ENCODE data around the gene NCDN.
A peak's percentile ranks its signal among the peaks of the same experiment; 100 is the strongest.

NCDN gene

DNA sequence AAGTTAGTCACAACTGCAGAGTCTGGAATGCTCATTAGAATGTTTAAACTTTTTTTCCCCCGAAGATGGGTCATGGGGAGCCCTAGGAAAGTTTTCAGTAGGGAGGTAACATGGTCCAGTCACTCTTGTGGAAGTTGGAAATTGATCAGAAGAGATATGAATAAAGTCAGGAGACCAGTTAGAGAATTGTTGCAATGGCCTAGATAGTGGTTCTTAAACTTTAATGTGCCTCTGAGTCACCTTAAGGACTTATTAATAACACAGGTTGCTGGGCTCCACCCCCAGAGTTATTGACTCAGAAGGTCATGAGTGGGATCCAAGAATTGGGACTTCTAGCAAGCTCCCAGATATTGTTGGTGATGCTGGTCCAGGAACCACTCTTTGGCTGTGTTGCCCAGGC is 12.3 kb downstream of the NCDN start:
- Histone ChIP-seq H3K79me1 (ENCODE audit: low read length) (no peaks in the 10 kb centered on the region), H2AK5ac (ENCODE audit: low read length) (no peak overlapping the region), H2BK15ac (replicated peaks; ENCODE audit: low read depth) (no peak overlapping the region), H2BK5ac (ENCODE audit: low read length) (no peak overlapping the region), H3K27me3 (ENCODE audit: insufficient read depth, low read length, poor library complexity) (peaks cover 35% of the 10 kb centered on the region), H3K4me1 (ENCODE audit: control insufficient read depth, low read depth, low read length) (peaks cover 2% of the 10 kb centered on the region), H3K9ac (ENCODE audit: low read length) (no peak overlapping the region), H3K4me3 (ENCODE audit: low read length) (no peak overlapping the region), H3K56ac (ENCODE audit: low read length) (no peak overlapping the region), H4K8ac (ENCODE audit: low read depth, low read length) (no peak overlapping the region), H3K36me3 (ENCODE audit: control insufficient read depth, insufficient read depth, low read length) (no peaks in the 10 kb centered on the region), H3K79me2 (ENCODE audit: control insufficient read depth, insufficient read depth, low read length) (no peaks in the 10 kb centered on the region), H3K18ac (ENCODE audit: low read length) (no peak overlapping the region), H3K4ac (ENCODE audit: low read depth, low read length) (no peak overlapping the region), H3K23ac (ENCODE audit: low read length) (no peak overlapping the region), H3K27ac (ENCODE audit: low read depth, low read length) (no peak overlapping the region), H2BK120ac (ENCODE audit: low read depth, low read length) (no peak overlapping the region), H4K5ac (ENCODE audit: low read length) (no peak overlapping the region), H3K4me2 (ENCODE audit: low read length) (no peak overlapping the region)
- no CpG with 5 or more reads among the region's 1 CpG for WGBS (ENCODE audit: extremely low coverage, insufficient coverage, low lambda C conversion rate)
- no peak for DNase-seq

GRCh38 chr1:35570589-35571137 is 13.1 kb downstream of the NCDN start:
- Histone ChIP-seq H3K36me3 (ENCODE audit: control insufficient read depth, insufficient read depth, low read length) (no peaks in the 10 kb centered on the region), H3K4me2 (ENCODE audit: low read length) (no peak overlapping the region), H3K18ac (ENCODE audit: low read length) (no peak overlapping the region), H2BK5ac (ENCODE audit: low read length) (no peak overlapping the region), H2AK5ac (ENCODE audit: low read length) (no peak overlapping the region), H3K4me3 (ENCODE audit: low read length) (no peak overlapping the region), H2BK120ac (ENCODE audit: low read depth, low read length) (no peak overlapping the region), H3K4me1 (ENCODE audit: control insufficient read depth, low read depth, low read length) (peaks cover 4% of the 10 kb centered on the region), H3K27me3 (ENCODE audit: insufficient read depth, low read length, poor library complexity) (peaks cover 43% of the 10 kb centered on the region), H3K9ac (ENCODE audit: low read length) (no peak overlapping the region), H3K23ac (ENCODE audit: low read length) (no peak overlapping the region), H3K27ac (ENCODE audit: low read depth, low read length) (no peak overlapping the region), H2BK15ac (replicated peaks; ENCODE audit: low read depth) (no peak overlapping the region), H3K56ac (ENCODE audit: low read length) (no peak overlapping the region), H4K5ac (ENCODE audit: low read length) (no peak overlapping the region), H3K4ac (ENCODE audit: low read depth, low read length) (no peak overlapping the region), H4K8ac (ENCODE audit: low read depth, low read length) (no peak overlapping the region), H3K79me2 (ENCODE audit: control insufficient read depth, insufficient read depth, low read length) (no peaks in the 10 kb centered on the region), H3K79me1 (ENCODE audit: low read length) (no peaks in the 10 kb centered on the region)
- WGBS (ENCODE audit: extremely low coverage, insufficient coverage, low lambda C conversion rate), result no CpG with 5 or more reads among the region's 10 CpGs
- DNase-seq, result no peak

DNA sequence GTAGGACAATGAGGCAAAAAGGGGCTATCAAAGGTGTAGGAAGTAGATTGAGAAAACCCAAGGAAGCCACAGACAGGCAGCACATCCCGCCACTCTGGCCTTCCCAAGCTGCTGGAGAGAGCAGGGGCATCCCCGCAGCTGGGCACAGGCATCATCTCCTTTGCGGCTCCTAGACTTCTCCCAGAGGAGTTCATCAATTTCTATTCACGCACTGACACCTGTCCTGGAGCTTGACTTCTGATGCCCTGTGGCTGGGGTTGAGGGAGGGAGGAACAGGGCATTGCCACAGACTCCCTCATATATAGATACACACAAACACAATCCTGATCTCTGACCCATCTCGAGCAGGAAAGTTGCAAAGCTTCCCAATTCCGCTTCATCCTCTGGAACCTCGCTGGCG is 13.7 kb downstream of the NCDN start:
- Histone ChIP-seq H4K8ac (ENCODE audit: low read depth, low read length) (no peak overlapping the region), H3K56ac (ENCODE audit: low read length) (no peak overlapping the region), H3K27ac (ENCODE audit: low read depth, low read length) (no peak overlapping the region), H3K23ac (ENCODE audit: low read length) (no peak overlapping the region), H3K4me1 (ENCODE audit: control insufficient read depth, low read depth, low read length) (peaks cover 4% of the 10 kb centered on the region), H3K4me3 (ENCODE audit: low read length) (no peak overlapping the region), H3K4ac (ENCODE audit: low read depth, low read length) (no peak overlapping the region), H3K9ac (ENCODE audit: low read length) (no peak overlapping the region), H2AK5ac (ENCODE audit: low read length) (no peak overlapping the region), H2BK120ac (ENCODE audit: low read depth, low read length) (no peak overlapping the region), H2BK5ac (ENCODE audit: low read length) (no peak overlapping the region), H3K79me1 (ENCODE audit: low read length) (no peaks in the 10 kb centered on the region), H3K36me3 (ENCODE audit: control insufficient read depth, insufficient read depth, low read length) (no peaks in the 10 kb centered on the region), H3K79me2 (ENCODE audit: control insufficient read depth, insufficient read depth, low read length) (no peaks in the 10 kb centered on the region), H3K4me2 (ENCODE audit: low read length) (no peak overlapping the region), H3K18ac (ENCODE audit: low read length) (no peak overlapping the region), H3K27me3 (ENCODE audit: insufficient read depth, low read length, poor library complexity) (peaks cover 45% of the 10 kb centered on the region), H2BK15ac (replicated peaks; ENCODE audit: low read depth) (no peak overlapping the region), H4K5ac (ENCODE audit: low read length) (no peak overlapping the region)
- DNase-seq, result no peak
- WGBS (ENCODE audit: extremely low coverage, insufficient coverage, low lambda C conversion rate), result no CpG with 5 or more reads among the region's 8 CpGs

DNA sequence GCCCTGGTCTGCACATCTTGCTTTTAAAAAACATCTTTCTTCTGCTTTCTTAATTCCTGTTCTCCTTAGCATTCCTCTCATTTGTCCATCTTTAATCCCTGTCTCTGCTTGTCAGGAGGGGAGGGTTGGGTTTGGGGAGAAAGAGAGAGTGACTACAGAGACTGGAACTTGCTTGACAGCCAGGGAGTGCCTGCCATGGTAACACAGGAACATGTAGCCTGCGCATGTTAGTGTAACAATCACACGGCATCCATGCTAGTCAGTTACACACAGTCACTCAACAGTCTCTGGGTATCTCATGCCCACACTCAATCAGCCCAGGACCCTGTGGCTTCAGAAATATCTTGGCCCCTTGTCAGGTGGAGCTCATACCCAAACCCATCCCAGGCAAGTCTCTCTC is 14.7 kb downstream of the NCDN start:
- Histone ChIP-seq H2BK15ac (replicated peaks; ENCODE audit: low read depth) (no peak overlapping the region), H3K4me2 (ENCODE audit: low read length) (no peak overlapping the region), H2AK5ac (ENCODE audit: low read length) (no peak overlapping the region), H3K4me3 (ENCODE audit: low read length) (no peak overlapping the region), H3K4me1 (ENCODE audit: control insufficient read depth, low read depth, low read length) (peaks cover 7% of the 10 kb centered on the region), H4K8ac (ENCODE audit: low read depth, low read length) (no peak overlapping the region), H3K79me2 (ENCODE audit: control insufficient read depth, insufficient read depth, low read length) (no peaks in the 10 kb centered on the region), H2BK5ac (ENCODE audit: low read length) (no peak overlapping the region), H3K4ac (ENCODE audit: low read depth, low read length) (no peak overlapping the region), H3K27ac (ENCODE audit: low read depth, low read length) (no peak overlapping the region), H3K9ac (ENCODE audit: low read length) (no peak overlapping the region), H3K79me1 (ENCODE audit: low read length) (no peaks in the 10 kb centered on the region), H3K27me3 (ENCODE audit: insufficient read depth, low read length, poor library complexity) (peaks cover 51% of the 10 kb centered on the region), H3K18ac (ENCODE audit: low read length) (no peak overlapping the region), H2BK120ac (ENCODE audit: low read depth, low read length) (no peak overlapping the region), H3K36me3 (ENCODE audit: control insufficient read depth, insufficient read depth, low read length) (no peaks in the 10 kb centered on the region), H3K56ac (ENCODE audit: low read length) (no peak overlapping the region), H3K23ac (ENCODE audit: low read length) (no peak overlapping the region), H4K5ac (ENCODE audit: low read length) (no peak overlapping the region)
- no CpG with 5 or more reads among the region's 2 CpGs for WGBS (ENCODE audit: extremely low coverage, insufficient coverage, low lambda C conversion rate)
- no peak for DNase-seq

- Histone ChIP-seq H3K4ac (ENCODE audit: low read depth, low read length) (no peak within 1 kb of the TSS), H4K8ac (ENCODE audit: low read depth, low read length) (no peak within 1 kb of the TSS), H4K5ac (ENCODE audit: low read length) (no peak within 1 kb of the TSS), H3K27ac (ENCODE audit: low read depth, low read length) (no peak within 1 kb of the TSS), H2AK5ac (ENCODE audit: low read length) (no peak within 1 kb of the TSS), H3K18ac (ENCODE audit: low read length) (no peak within 1 kb of the TSS), H3K27me3 (ENCODE audit: insufficient read depth, low read length, poor library complexity) (peaks cover 52% of the 10 kb centered on the region), H3K79me1 (ENCODE audit: low read length) (no peaks in the 10 kb centered on the region), H3K36me3 (ENCODE audit: control insufficient read depth, insufficient read depth, low read length) (no peaks in the 10 kb centered on the region), H2BK15ac (replicated peaks; ENCODE audit: low read depth) (no peak within 1 kb of the TSS), H3K23ac (ENCODE audit: low read length) (no peak within 1 kb of the TSS), H3K79me2 (ENCODE audit: control insufficient read depth, insufficient read depth, low read length) (no peaks in the 10 kb centered on the region), H2BK120ac (ENCODE audit: low read depth, low read length) (no peak within 1 kb of the TSS), H3K4me3 (ENCODE audit: low read length) (peak within 1 kb of the TSS; percentile 21), H3K4me2 (ENCODE audit: low read length) (peak within 1 kb of the TSS; percentile 67), H2BK5ac (ENCODE audit: low read length) (no peak within 1 kb of the TSS), H3K56ac (ENCODE audit: low read length) (peak within 1 kb of the TSS; percentile 71), H3K4me1 (ENCODE audit: control insufficient read depth, low read depth, low read length) (peaks cover 7% of the 10 kb centered on the region), H3K9ac (ENCODE audit: low read length) (peak within 1 kb of the TSS; percentile 52)
- WGBS (ENCODE audit: extremely low coverage, insufficient coverage, low lambda C conversion rate), result no CpG with 5 or more reads among the region's 95 CpGs
- DNase-seq, result peak; percentile 45
These were observed 15.9 kb downstream of the NCDN start, which contains the start of gene TFAP2E for GRCh38 chr1:35573198-35574124. Gene TFAP2E (plus strand): TSS chr1:35573314. CDS start chr1:35573578, 264 bp downstream.

Measured in mesendoderm (in vitro differentiated cells).